ENCODE data around the gene ROGDI. TPM values are rescaled to one million over a fixed set of nuclear protein-coding genes. Genes with fewer than 3 reads are reported as not detected.

Gene ROGDI
- total and polyA plus RNA-seq, 2 donors (not counting 1 experiment from before 2014, with no cell fraction given) = 9.2 to 31.9 TPM

DNA sequence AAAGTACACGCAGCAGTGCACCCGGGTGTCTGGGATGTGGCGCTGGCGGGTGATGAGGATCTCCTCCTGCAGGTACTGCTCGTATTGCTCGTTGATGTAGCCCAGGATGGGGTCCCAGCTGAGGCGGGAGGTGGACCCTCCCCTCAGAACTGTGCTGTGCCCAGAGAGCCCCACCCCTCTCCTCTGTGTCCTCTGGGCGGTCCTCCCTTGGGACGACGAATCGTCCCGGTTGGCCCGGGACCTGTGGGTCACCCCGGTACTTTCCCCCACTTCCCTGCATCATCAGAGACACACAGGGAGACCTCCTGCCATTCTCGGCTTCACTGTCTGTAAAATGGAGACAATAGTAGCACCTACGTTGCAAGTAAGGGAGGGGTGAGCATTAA is 18.5 kb downstream of the ROGDI start:
- Histone ChIP-seq H3K9me3 (ENCODE audit: control extremely low read depth in 1 of 3, control insufficient read depth in 2 of 3, insufficient read depth in 1 of 3, low read length in 2 of 3) (no peaks in the 10 kb centered on the region), H3K4me3 (ENCODE audit: control extremely low read depth in 1 of 5, extremely low read depth in 1 of 5, insufficient read depth in 1 of 5, low read depth in 2 of 5, low read length in 4 of 5) (no peak overlapping the region), H3K27ac (ENCODE audit: low read length in 2 of 2) (no peak overlapping the region), H3K4me1 (ENCODE audit: control insufficient read depth in 2 of 2, insufficient read depth in 2 of 2, low read length in 2 of 2) (no peaks in the 10 kb centered on the region), H2AFZ (ENCODE audit: insufficient read depth, low read depth, low read length, poor library complexity, severe bottlenecking) (no peak overlapping the region), H3K9ac (ENCODE audit: low read length) (no peak overlapping the region), H3K27me3 (replicated peaks in 1 of 4; ENCODE audit: control extremely low read depth in 1 of 4, control insufficient read depth in 3 of 4, insufficient read depth in 4 of 4, low read length in 3 of 4) (no peaks in the 10 kb centered on the region), H3K36me3 (replicated peaks in 1 of 2; ENCODE audit: control extremely low read depth in 1 of 2, control insufficient read depth in 1 of 2, extremely low read depth in 1 of 2, insufficient read depth in 2 of 2, low read length in 1 of 2) (no peaks in the 10 kb centered on the region), H3K4me2 (replicated peaks; ENCODE audit: low read depth, low read length, poor library complexity, severe bottlenecking) (no peak overlapping the region), H3K79me2 (ENCODE audit: control insufficient read depth, insufficient read depth, low read length) (no peaks in the 10 kb centered on the region), H4K20me1 (ENCODE audit: control insufficient read depth, insufficient read depth, low read length, poor library complexity, severe bottlenecking) (no peaks in the 10 kb centered on the region)
- 87% methylated on average over 12 of the region's 16 CpGs for WGBS (ENCODE audit: insufficient coverage)
- H3K27me3 Mint-ChIP-seq = no peaks in the 10 kb centered on the region
- TF ChIP-seq, protein P1, sequence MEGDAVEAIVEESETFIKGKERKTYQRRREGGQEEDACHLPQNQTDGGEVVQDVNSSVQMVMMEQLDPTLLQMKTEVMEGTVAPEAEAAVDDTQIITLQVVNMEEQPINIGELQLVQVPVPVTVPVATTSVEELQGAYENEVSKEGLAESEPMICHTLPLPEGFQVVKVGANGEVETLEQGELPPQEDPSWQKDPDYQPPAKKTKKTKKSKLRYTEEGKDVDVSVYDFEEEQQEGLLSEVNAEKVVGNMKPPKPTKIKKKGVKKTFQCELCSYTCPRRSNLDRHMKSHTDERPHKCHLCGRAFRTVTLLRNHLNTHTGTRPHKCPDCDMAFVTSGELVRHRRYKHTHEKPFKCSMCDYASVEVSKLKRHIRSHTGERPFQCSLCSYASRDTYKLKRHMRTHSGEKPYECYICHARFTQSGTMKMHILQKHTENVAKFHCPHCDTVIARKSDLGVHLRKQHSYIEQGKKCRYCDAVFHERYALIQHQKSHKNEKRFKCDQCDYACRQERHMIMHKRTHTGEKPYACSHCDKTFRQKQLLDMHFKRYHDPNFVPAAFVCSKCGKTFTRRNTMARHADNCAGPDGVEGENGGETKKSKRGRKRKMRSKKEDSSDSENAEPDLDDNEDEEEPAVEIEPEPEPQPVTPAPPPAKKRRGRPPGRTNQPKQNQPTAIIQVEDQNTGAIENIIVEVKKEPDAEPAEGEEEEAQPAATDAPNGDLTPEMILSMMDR (IDR thresholded peaks at IDR 0.05) = no peak
- TF ChIP-seq EZH2 (IDR thresholded peaks at IDR 0.05; ENCODE audit: borderline replicate concordance, insufficient read depth, low read depth, low read length, poor library complexity, severe bottlenecking) = no peak
- POLR2A ChIA-PET = no interaction called here
- H3K4me1 Mint-ChIP-seq = peaks cover 1% of the 10 kb centered on the region
- DNase-seq = no peak
- no peak overlapping the region for H3K27ac Mint-ChIP-seq
- intact Hi-C loops (cut with micrococcal nuclease) = no loop called here
- no peak for ATAC-seq (ENCODE audit: low read depth)
- H3K4me3 Mint-ChIP-seq = no peak overlapping the region
- CTCF ChIA-PET = no interaction called here
- H3K9me3 Mint-ChIP-seq (ENCODE audit: insufficient read depth) = no peaks in the 10 kb centered on the region

DNA sequence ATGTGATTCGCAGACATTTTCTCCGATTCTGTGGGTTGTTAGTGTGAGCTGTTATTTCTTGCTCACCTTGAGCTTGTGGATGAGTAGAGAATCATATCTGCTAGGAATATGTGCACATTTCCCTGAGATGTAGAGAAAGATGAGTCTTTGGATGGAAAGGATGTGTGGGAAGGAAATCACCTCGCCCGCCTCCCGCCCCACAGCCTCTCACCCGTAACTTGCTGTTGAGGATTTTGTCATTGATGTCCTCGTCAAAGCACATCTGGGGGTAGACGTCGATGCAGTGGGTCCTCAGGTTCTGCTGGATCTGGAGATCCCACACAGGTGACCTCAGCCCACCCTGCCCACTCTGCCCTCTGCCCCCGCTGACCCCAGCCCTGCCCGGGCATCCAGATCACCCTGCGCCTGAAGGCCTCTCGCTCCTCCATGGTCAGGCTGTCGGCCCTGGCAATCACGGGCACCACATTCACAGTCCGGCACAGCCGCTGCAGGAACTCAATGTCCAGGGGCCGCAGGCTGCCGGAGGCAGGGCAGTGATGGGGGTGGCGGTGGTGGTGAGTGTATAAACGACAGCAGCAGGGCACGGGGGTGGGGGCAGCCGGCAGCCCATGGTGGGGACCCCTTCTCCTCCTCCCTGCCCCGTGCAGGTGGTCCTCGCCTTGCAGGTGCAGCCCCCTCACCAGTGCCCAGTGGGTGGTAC is 19.0 kb downstream of the ROGDI start:
- Histone ChIP-seq H3K9ac (ENCODE audit: low read length) (no peak overlapping the region), H3K79me2 (ENCODE audit: control insufficient read depth, insufficient read depth, low read length) (no peaks in the 10 kb centered on the region), H3K9me3 (ENCODE audit: control extremely low read depth in 1 of 3, control insufficient read depth in 2 of 3, insufficient read depth in 1 of 3, low read length in 2 of 3) (no peaks in the 10 kb centered on the region), H3K27me3 (replicated peaks in 1 of 4; ENCODE audit: control extremely low read depth in 1 of 4, control insufficient read depth in 3 of 4, insufficient read depth in 4 of 4, low read length in 3 of 4) (no peaks in the 10 kb centered on the region), H3K4me1 (ENCODE audit: control insufficient read depth in 2 of 2, insufficient read depth in 2 of 2, low read length in 2 of 2) (no peaks in the 10 kb centered on the region), H3K4me2 (replicated peaks; ENCODE audit: low read depth, low read length, poor library complexity, severe bottlenecking) (no peak overlapping the region), H4K20me1 (ENCODE audit: control insufficient read depth, insufficient read depth, low read length, poor library complexity, severe bottlenecking) (no peaks in the 10 kb centered on the region), H2AFZ (ENCODE audit: insufficient read depth, low read depth, low read length, poor library complexity, severe bottlenecking) (no peak overlapping the region), H3K4me3 (ENCODE audit: control extremely low read depth in 1 of 5, extremely low read depth in 1 of 5, insufficient read depth in 1 of 5, low read depth in 2 of 5, low read length in 4 of 5) (no peak overlapping the region), H3K27ac (ENCODE audit: low read length in 2 of 2) (no peak overlapping the region), H3K36me3 (replicated peaks in 1 of 2; ENCODE audit: control extremely low read depth in 1 of 2, control insufficient read depth in 1 of 2, extremely low read depth in 1 of 2, insufficient read depth in 2 of 2, low read length in 1 of 2) (no peaks in the 10 kb centered on the region)
- POLR2A ChIA-PET = no interaction called here
- CTCF ChIA-PET = no interaction called here
- no peak overlapping the region for H3K4me3 Mint-ChIP-seq
- no peak for ATAC-seq (ENCODE audit: low read depth)
- peaks cover 1% of the 10 kb centered on the region for H3K4me1 Mint-ChIP-seq
- TF ChIP-seq EZH2 (IDR thresholded peaks at IDR 0.05; ENCODE audit: borderline replicate concordance, insufficient read depth, low read depth, low read length, poor library complexity, severe bottlenecking) = no peak
- TF ChIP-seq, protein P1 (IDR thresholded peaks at IDR 0.05) = no peak
- H3K9me3 Mint-ChIP-seq (ENCODE audit: insufficient read depth) = no peaks in the 10 kb centered on the region
- no peak for DNase-seq
- 96% methylated on average over 19 of the region's 25 CpGs for WGBS (ENCODE audit: insufficient coverage)
- H3K27me3 Mint-ChIP-seq = no peaks in the 10 kb centered on the region
- H3K27ac Mint-ChIP-seq = no peak overlapping the region
- intact Hi-C loops (cut with micrococcal nuclease) = no loop called here
